Epithelial cell of proximal tubule (primary cell): ENCODE results near the gene TADA1. TPM values are rescaled to one million over a fixed set of nuclear protein-coding genes. Genes with fewer than 3 reads are reported as not detected.

ENCODE experiments used
- DNase-seq: peaks from one replicate; pipeline ENCODE4 v3.0.0-alpha.2; 2011; ENCODE audit warnings: low read depth
- H3K4me3 ChIP-seq: 2 replicates; pipeline ENCODE4 v1.5.1; 2011; ENCODE audit warnings: low read depth, mild to moderate bottlenecking, low read length
- total RNA-seq: library from RNA; depleted of rRNA; stranded (reverse); fragments of >200 nt; gene quantifications from 2 replicates; pipeline ENCODE4 v1.2.3, GENCODE V29; 2015
- TF ChIP-seq, protein P1 (sequence below): conservative IDR thresholded peaks from 2 replicates; pipeline ENCODE4 v1.5.1; 2012; ENCODE audit warnings: low read depth, mild to moderate bottlenecking, low read length

TADA1 gene
- total RNA-seq, 1 donor from 2014 or later: 21.1 TPM

- H3K4me3 ChIP-seq: peak overlapping the region; percentile 62
- no peak for DNase-seq
- TF ChIP-seq, protein P1, sequence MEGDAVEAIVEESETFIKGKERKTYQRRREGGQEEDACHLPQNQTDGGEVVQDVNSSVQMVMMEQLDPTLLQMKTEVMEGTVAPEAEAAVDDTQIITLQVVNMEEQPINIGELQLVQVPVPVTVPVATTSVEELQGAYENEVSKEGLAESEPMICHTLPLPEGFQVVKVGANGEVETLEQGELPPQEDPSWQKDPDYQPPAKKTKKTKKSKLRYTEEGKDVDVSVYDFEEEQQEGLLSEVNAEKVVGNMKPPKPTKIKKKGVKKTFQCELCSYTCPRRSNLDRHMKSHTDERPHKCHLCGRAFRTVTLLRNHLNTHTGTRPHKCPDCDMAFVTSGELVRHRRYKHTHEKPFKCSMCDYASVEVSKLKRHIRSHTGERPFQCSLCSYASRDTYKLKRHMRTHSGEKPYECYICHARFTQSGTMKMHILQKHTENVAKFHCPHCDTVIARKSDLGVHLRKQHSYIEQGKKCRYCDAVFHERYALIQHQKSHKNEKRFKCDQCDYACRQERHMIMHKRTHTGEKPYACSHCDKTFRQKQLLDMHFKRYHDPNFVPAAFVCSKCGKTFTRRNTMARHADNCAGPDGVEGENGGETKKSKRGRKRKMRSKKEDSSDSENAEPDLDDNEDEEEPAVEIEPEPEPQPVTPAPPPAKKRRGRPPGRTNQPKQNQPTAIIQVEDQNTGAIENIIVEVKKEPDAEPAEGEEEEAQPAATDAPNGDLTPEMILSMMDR: peak; percentile 11
These were observed 425 bp upstream of the TADA1 start for GRCh38 chr1:166876540-166876838.

DNA sequence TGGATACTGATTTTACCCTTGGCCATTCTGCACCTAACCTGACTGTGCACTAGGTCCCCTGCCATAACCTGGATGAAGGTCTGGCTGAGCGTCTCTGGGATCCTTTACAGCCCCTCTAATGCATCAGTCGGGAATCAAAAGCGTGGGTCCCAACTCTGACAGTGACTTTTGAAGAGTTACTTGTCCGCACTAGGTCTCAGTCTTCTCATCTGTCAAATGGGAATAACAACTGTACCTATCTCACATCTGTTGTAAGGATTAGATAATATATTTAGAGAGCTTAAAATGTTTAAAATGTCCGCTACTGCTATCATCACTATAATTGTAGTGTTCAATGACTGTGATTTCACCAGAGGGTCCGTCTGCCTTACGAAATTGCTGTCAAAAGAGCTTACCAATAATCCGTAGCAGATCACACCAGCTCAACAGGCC, 746 bp downstream of the TADA1 start:
- DNase-seq: no peak
- H3K4me3 ChIP-seq: peak overlapping the region; percentile 62
- TF ChIP-seq, protein P1: no peak

GRCh38 chr1:166874464-166874863, 1.6 kb downstream of the TADA1 start:
- no peak for DNase-seq
- TF ChIP-seq, protein P1: no peak
- H3K4me3 ChIP-seq: no peak overlapping the region

- no peak for DNase-seq
- H3K4me3 ChIP-seq: no peak overlapping the region
- TF ChIP-seq, protein P1: no peak
These were observed 5.5 kb downstream of the TADA1 start for GRCh38 chr1:166870584-166870983.

DNA sequence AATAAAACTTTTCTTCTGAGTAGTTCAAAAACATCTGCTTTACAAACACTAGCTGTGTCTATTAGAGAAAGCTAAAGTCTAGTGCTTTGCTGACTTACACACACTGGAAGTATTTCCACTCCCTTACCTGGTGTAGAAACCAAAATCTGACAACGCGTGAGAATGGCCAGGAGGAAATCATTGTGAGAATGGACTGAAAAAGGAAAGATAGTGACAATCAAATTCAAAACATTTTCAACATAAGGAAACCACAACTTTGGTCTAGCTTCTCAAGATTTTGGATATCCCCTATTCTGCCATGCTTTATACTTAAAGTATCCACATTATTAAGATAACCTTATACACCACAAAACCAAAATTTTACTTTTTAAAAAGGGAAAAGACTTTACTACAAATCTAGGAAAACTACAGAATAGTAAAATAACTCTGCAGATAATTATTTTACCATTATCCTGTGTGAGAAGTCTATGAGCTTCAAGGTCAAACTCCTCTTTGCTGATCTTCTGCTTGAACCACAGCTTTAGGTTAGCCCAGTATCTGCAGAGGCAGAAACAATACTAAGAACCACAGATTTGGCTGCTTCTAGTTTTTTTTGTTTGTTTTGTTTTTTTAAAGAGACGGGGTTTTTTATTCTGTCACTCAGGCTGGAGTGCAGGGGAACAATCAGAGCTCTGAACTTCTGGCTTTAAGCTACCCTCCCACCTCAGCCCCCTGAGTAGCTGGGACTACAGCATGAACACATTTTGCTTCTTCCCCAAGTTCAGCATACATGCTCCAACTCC, 6.6 kb downstream of the TADA1 start:
- DNase-seq: no peak
- H3K4me3 ChIP-seq: no peak overlapping the region
- TF ChIP-seq, protein P1: no peak

GRCh38 chr1:166868639-166869038, 7.4 kb downstream of the TADA1 start:
- no peak for DNase-seq
- TF ChIP-seq, protein P1: no peak
- no peak overlapping the region for H3K4me3 ChIP-seq

DNA sequence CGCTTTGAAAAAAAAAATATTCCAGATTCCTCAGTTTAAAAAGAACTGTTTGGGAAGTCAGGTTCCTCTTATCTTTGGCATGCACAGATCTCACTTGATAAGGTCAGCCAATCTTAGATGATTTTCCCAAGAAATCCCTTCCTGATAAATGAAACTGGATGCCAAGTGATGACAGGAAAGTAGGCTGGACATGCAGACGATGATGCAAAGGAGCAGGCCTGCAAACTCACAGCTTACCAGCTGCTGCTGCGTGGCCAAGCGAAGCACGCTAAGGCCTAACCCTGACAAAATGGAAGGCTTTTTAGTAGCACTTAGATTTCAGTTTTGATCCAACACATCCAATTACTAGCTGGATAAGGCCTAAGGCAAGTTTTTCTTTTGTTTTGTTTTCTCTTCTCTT, 10.1 kb downstream of the TADA1 start:
- H3K4me3 ChIP-seq: no peak overlapping the region
- DNase-seq: no peak
- TF ChIP-seq, protein P1: no peak
